K562 (cell line): ENCODE data around the gene PFAS. TPM values are rescaled to one million over a fixed set of nuclear protein-coding genes. Genes with fewer than 3 reads are reported as not detected.

ENCODE experiments used
- polyA plus RNA-seq, 8 experiments: library from polyadenylated mRNA; depleted of rRNA in 4 of 8; stranded (reverse) in 5 of 8; unstranded in 3 of 8; fragments of >200 nt; fragmentation: Nextera tagmentation in 2 of 8; fragmentation: Illumina TruSeq in 1 of 8; extraction: Ambion mirVana in 2 of 8; extraction: Trizol in 1 of 8; gene quantifications; 2 replicates each; pipeline versions ENCODE4 v1.2.1 to v1.2.3, GENCODE V29; 2011 to 2014; ENCODE audit warnings: inconsistent platforms in 1 of 8, missing spikeins in 1 of 8
- total RNA-seq, 7 experiments: library from RNA; depleted of rRNA in 6 of 7; stranded (reverse); fragments of >200 nt in 6 of 7; fragmentation: Illumina TruSeq in 2 of 7; extraction: Trizol in 2 of 7; gene quantifications; 2 replicates each; pipeline versions ENCODE4 v1.2.1 to v1.2.3, GENCODE V29; 2011 to 2021; ENCODE audit warnings: low replicate concordance in 1 of 7
- TF ChIP-seq, protein P1 (sequence below): fragments of 450-650 bp; IDR thresholded peaks from 2 replicates; pipeline ENCODE4 v1.6.1; 2016; ENCODE audit warnings: mild to moderate bottlenecking, moderate library complexity
- TF ChIP-seq, protein P2 (sequence below): fragments of 450-650 bp; IDR thresholded peaks from 2 replicates; pipeline ENCODE4 v1.6.1; 2016; ENCODE audit warnings: mild to moderate bottlenecking

PFAS gene
- total and polyA plus RNA-seq, 9 of the 15 experiments (the other 6 are each of a cell fraction or from before 2014, with no cell fraction given) = 11.6 to 131 (median 43.9) TPM

DNA sequence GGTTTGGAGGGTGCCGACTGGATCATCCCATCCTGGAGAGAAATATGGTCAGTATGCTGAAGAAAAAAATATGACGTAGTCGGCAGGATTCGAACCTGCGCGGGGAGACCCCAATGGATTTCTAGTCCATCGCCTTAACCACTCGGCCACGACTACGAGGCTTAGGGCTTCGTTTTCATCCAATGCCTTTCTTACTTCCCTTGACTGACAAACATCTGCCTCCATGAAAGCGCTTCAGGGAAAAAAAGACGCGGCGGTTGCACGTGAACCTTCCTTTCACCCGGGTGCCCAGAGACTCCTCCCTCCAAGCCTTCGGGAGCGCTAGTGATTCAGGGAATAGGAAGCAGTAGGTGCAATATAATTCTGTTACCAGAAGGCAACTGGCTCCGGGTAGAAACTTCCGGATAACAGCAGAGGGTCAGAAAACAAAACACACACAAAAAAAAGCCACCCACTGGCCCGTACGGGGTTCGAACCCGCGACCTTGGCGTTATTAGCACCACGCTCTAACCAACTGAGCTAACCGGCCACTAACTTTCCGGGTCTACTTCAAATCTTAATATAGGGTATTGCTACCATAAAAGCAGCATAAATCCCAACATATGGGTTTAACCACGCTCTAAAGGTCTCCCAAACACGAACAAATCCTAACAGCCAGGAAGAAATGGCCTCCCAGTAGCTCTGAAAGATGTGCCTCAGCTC is 22.4 kb upstream of the PFAS start (continued):
- TF ChIP-seq, protein P1, sequence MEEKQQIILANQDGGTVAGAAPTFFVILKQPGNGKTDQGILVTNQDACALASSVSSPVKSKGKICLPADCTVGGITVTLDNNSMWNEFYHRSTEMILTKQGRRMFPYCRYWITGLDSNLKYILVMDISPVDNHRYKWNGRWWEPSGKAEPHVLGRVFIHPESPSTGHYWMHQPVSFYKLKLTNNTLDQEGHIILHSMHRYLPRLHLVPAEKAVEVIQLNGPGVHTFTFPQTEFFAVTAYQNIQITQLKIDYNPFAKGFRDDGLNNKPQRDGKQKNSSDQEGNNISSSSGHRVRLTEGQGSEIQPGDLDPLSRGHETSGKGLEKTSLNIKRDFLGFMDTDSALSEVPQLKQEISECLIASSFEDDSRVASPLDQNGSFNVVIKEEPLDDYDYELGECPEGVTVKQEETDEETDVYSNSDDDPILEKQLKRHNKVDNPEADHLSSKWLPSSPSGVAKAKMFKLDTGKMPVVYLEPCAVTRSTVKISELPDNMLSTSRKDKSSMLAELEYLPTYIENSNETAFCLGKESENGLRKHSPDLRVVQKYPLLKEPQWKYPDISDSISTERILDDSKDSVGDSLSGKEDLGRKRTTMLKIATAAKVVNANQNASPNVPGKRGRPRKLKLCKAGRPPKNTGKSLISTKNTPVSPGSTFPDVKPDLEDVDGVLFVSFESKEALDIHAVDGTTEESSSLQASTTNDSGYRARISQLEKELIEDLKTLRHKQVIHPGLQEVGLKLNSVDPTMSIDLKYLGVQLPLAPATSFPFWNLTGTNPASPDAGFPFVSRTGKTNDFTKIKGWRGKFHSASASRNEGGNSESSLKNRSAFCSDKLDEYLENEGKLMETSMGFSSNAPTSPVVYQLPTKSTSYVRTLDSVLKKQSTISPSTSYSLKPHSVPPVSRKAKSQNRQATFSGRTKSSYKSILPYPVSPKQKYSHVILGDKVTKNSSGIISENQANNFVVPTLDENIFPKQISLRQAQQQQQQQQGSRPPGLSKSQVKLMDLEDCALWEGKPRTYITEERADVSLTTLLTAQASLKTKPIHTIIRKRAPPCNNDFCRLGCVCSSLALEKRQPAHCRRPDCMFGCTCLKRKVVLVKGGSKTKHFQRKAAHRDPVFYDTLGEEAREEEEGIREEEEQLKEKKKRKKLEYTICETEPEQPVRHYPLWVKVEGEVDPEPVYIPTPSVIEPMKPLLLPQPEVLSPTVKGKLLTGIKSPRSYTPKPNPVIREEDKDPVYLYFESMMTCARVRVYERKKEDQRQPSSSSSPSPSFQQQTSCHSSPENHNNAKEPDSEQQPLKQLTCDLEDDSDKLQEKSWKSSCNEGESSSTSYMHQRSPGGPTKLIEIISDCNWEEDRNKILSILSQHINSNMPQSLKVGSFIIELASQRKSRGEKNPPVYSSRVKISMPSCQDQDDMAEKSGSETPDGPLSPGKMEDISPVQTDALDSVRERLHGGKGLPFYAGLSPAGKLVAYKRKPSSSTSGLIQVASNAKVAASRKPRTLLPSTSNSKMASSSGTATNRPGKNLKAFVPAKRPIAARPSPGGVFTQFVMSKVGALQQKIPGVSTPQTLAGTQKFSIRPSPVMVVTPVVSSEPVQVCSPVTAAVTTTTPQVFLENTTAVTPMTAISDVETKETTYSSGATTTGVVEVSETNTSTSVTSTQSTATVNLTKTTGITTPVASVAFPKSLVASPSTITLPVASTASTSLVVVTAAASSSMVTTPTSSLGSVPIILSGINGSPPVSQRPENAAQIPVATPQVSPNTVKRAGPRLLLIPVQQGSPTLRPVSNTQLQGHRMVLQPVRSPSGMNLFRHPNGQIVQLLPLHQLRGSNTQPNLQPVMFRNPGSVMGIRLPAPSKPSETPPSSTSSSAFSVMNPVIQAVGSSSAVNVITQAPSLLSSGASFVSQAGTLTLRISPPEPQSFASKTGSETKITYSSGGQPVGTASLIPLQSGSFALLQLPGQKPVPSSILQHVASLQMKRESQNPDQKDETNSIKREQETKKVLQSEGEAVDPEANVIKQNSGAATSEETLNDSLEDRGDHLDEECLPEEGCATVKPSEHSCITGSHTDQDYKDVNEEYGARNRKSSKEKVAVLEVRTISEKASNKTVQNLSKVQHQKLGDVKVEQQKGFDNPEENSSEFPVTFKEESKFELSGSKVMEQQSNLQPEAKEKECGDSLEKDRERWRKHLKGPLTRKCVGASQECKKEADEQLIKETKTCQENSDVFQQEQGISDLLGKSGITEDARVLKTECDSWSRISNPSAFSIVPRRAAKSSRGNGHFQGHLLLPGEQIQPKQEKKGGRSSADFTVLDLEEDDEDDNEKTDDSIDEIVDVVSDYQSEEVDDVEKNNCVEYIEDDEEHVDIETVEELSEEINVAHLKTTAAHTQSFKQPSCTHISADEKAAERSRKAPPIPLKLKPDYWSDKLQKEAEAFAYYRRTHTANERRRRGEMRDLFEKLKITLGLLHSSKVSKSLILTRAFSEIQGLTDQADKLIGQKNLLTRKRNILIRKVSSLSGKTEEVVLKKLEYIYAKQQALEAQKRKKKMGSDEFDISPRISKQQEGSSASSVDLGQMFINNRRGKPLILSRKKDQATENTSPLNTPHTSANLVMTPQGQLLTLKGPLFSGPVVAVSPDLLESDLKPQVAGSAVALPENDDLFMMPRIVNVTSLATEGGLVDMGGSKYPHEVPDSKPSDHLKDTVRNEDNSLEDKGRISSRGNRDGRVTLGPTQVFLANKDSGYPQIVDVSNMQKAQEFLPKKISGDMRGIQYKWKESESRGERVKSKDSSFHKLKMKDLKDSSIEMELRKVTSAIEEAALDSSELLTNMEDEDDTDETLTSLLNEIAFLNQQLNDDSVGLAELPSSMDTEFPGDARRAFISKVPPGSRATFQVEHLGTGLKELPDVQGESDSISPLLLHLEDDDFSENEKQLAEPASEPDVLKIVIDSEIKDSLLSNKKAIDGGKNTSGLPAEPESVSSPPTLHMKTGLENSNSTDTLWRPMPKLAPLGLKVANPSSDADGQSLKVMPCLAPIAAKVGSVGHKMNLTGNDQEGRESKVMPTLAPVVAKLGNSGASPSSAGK = no peak; the same call in 1 of the 2 replicates
- TF ChIP-seq, protein P2, sequence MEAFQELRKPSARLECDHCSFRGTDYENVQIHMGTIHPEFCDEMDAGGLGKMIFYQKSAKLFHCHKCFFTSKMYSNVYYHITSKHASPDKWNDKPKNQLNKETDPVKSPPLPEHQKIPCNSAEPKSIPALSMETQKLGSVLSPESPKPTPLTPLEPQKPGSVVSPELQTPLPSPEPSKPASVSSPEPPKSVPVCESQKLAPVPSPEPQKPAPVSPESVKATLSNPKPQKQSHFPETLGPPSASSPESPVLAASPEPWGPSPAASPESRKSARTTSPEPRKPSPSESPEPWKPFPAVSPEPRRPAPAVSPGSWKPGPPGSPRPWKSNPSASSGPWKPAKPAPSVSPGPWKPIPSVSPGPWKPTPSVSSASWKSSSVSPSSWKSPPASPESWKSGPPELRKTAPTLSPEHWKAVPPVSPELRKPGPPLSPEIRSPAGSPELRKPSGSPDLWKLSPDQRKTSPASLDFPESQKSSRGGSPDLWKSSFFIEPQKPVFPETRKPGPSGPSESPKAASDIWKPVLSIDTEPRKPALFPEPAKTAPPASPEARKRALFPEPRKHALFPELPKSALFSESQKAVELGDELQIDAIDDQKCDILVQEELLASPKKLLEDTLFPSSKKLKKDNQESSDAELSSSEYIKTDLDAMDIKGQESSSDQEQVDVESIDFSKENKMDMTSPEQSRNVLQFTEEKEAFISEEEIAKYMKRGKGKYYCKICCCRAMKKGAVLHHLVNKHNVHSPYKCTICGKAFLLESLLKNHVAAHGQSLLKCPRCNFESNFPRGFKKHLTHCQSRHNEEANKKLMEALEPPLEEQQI = peak; percentile 37; the same call in 1 of the 2 replicates
